ENCODE results near the gene EPS15. TPM values are rescaled to one million over a fixed set of nuclear protein-coding genes. Genes with fewer than 3 reads are reported as not detected.

The EPS15 gene
- total and polyA plus RNA-seq, 9 of the 15 experiments (the other 6 are each of a cell fraction or from before 2014, with no cell fraction given), result 23.1 to 69.0 (median 41.7) TPM

DNA sequence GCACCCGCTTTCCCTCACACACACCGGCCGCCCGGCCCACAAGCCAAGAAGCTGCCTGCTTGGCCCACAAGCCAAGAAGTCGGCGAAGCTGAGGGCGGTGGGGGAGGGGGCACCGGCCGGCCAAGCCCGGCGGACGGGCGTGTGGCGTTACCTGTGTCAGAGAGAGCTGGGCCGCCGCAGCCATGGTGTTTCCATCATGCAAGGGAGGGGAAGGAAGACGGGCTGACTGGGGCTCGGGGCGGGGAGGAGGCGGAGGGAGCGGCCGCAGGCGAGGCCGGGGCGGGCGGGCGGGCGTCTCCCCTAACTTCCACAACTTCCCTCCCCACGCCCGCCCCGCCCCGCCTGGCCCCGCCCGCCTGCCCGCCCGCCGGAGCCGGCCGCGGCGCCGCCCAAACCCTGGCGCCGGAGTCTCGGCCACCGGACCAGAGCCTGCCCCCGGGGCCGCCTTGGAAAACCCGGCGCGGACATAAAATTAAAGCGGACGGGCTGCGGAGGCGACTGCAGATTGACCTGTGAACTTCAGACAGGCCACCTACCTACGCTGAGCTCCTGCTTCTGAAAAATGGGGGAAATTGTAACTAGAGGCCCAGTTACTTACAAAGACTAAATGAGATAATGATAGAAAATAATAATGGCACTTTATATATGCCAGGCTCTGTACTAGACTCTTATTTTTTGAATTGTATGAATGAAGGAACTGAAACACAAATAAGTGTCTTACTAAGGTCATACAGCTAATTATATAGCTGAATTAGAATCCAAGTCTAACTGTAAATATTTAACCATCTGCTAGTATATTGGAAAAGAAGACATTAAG, at the start of gene EPS15 (continued):
- no peak for TF ChIP-seq MXI1 (IDR thresholded peaks at IDR 0.05; ENCODE audit: low read depth, low read length)
- TF ChIP-seq ZNF668 (CRISPR knock-in tag; IDR thresholded peaks at IDR 0.05), result no peak
- TF ChIP-seq ATF4 (CRISPR knock-in tag; IDR thresholded peaks at IDR 0.05), result peak; percentile 57; the same call in 1 of the 2 replicates
- no peak for TF ChIP-seq ZNF511 (CRISPR knock-in tag; IDR thresholded peaks at IDR 0.05)
- no peak for TF ChIP-seq MTF1 (CRISPR knock-in tag; IDR thresholded peaks at IDR 0.05; ENCODE audit: borderline replicate concordance)
- TF ChIP-seq, protein P1, sequence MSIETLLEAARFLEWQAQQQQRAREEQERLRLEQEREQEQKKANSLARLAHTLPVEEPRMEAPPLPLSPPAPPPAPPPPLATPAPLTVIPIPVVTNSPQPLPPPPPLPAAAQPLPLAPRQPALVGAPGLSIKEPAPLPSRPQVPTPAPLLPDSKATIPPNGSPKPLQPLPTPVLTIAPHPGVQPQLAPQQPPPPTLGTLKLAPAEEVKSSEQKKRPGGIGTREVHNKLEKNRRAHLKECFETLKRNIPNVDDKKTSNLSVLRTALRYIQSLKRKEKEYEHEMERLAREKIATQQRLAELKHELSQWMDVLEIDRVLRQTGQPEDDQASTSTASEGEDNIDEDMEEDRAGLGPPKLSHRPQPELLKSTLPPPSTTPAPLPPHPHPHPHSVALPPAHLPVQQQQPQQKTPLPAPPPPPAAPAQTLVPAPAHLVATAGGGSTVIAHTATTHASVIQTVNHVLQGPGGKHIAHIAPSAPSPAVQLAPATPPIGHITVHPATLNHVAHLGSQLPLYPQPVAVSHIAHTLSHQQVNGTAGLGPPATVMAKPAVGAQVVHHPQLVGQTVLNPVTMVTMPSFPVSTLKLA (conservative IDR thresholded peaks at IDR 0.05), result peak in 1 of 2 experiments; percentile 36; a peak in 2 of 4 replicates
- TF ChIP-seq PTRF (tag; IDR thresholded peaks at IDR 0.05), result peak; percentile 49; the same call in 1 of the 2 replicates
- no peak for TF ChIP-seq ZNF347 (CRISPR knock-in tag; IDR thresholded peaks at IDR 0.05; ENCODE audit: low read depth)
- TF ChIP-seq CHD4 (IDR thresholded peaks at IDR 0.05; ENCODE audit: insufficient read depth, insufficient replicate concordance, low read depth, low read length, poor library complexity, severe bottlenecking), result peak; percentile 99
- no peak for TF ChIP-seq SMAD2 (IDR thresholded peaks at IDR 0.05; ENCODE audit: low read depth, low read length)
- peak; percentile 87 for TF ChIP-seq CHAMP1 (IDR thresholded peaks at IDR 0.05)
- TF ChIP-seq, protein P2, sequence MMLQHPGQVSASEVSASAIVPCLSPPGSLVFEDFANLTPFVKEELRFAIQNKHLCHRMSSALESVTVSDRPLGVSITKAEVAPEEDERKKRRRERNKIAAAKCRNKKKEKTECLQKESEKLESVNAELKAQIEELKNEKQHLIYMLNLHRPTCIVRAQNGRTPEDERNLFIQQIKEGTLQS (IDR thresholded peaks at IDR 0.05), result no peak
- TF ChIP-seq, protein P2 (CRISPR knock-in tag; conservative IDR thresholded peaks at IDR 0.05), result peak; percentile 78; the same call in 1 of the 2 replicates
- TF ChIP-seq TEAD1 (CRISPR knock-in tag; IDR thresholded peaks at IDR 0.05), result peak in 1 of 2 experiments; percentile 49; a peak in 1 of 4 replicates
- no peak for TF ChIP-seq ZNF785 (CRISPR knock-in tag; IDR thresholded peaks at IDR 0.05)
- no peak; the same call in 1 of the 2 replicates for TF ChIP-seq ARID1B (IDR thresholded peaks at IDR 0.05)
- TF ChIP-seq CBFA2T3 (IDR thresholded peaks at IDR 0.05), result peak; percentile 36; the same call in 1 of the 2 replicates
- peak; percentile 39; the same call in 1 of the 2 replicates for TF ChIP-seq HDGF (IDR thresholded peaks at IDR 0.05)
- no peak; the same call in 1 of the 2 replicates for TF ChIP-seq ZBTB34 (CRISPR knock-in tag; IDR thresholded peaks at IDR 0.05)

Data from K562 (cell line).